Prostate gland (tissue), 2 donors: ENCODE data around the gene SLCO2B1.

ENCODE experiments used
- POLR2A ChIP-seq: fragments of 450-650 bp; IDR thresholded peaks from one replicate; pipeline ENCODE4 v1.6.1; 2016; ENCODE audit warnings: antibody characterized with exemption, mild to moderate bottlenecking
- TF ChIP-seq, protein P1 (sequence below), 4 experiments: fragments of 200-600 bp in 2 of 4; fragments of 450-650 bp in 2 of 4; sonication (generic) in 2 of 4; IDR thresholded peaks; 1 replicate in 3 of 4; 2 replicates in 1 of 4; pipeline ENCODE4 v1.5.1; 2016 to 2019; ENCODE audit warnings: antibody characterized with exemption in 4 of 4, mild to moderate bottlenecking in 2 of 4, moderate library complexity in 2 of 4

DNA sequence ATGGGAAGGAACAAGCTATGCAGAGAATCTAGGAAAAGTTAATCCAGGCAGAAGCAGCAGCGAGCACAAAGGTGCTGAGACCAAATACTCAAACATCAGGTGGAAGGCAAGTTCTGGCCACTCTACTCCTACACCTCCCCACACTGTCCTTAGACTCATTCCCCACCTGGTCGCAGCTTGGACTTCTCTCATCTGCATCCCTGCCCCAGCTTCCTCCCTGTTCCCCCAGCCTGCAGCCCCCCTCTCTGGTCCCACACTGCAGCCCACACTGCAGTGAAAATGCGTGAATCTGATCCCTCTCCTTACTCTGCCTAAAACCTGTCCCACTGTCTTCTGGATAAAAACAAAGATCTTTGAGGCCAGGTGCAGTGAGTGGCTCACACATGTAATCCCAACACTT lies 98.8 kb downstream of the SLCO2B1 start:
- TF ChIP-seq, protein P1, sequence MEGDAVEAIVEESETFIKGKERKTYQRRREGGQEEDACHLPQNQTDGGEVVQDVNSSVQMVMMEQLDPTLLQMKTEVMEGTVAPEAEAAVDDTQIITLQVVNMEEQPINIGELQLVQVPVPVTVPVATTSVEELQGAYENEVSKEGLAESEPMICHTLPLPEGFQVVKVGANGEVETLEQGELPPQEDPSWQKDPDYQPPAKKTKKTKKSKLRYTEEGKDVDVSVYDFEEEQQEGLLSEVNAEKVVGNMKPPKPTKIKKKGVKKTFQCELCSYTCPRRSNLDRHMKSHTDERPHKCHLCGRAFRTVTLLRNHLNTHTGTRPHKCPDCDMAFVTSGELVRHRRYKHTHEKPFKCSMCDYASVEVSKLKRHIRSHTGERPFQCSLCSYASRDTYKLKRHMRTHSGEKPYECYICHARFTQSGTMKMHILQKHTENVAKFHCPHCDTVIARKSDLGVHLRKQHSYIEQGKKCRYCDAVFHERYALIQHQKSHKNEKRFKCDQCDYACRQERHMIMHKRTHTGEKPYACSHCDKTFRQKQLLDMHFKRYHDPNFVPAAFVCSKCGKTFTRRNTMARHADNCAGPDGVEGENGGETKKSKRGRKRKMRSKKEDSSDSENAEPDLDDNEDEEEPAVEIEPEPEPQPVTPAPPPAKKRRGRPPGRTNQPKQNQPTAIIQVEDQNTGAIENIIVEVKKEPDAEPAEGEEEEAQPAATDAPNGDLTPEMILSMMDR (IDR thresholded peaks at IDR 0.05), result no peak
- TF ChIP-seq POLR2A, result no peak
